Stimulated activated CD4-positive, alpha-beta T cell treated with anti-CD3 and anti-CD28 coated beads, Interleukin-4, amount 100 ng/mL, for 24 hours (primary cell): ENCODE results near the gene DNAJC1.
"Not testable (repeated sequence)": the region's sequence is repeated elsewhere in the genome, so short reads cannot be mapped to it uniquely, and the experiment has no call there.

Source experiments
- DNase-seq: peaks from one replicate; pipeline ENCODE4 v3.0.0-alpha.2; 2020

DNAJC1 gene

GRCh38 chr10:21720090-21720489 is 283.4 kb downstream of the DNAJC1 start:
- DNase-seq = no peak

- DNase-seq = no peak
These were observed 284.0 kb downstream of the DNAJC1 start for GRCh38 chr10:21719502-21719901.

GRCh38 chr10:21717437-21718054 is 286.0 kb downstream of the DNAJC1 start:
- DNase-seq = not testable (repeated sequence)

- DNase-seq = no peak
These were observed 287.9 kb downstream of the DNAJC1 start for GRCh38 chr10:21715531-21716195.

GRCh38 chr10:21712975-21713374 is 290.6 kb downstream of the DNAJC1 start:
- DNase-seq = no peak

GRCh38 chr10:21707498-21707897 is 296.0 kb downstream of the DNAJC1 start:
- no peak for DNase-seq
